SIG-M5 (cell line): ENCODE measurements around the gene ASNS.

Source experiments
- DNase-seq: peaks from one replicate; lab custom pipeline; 2025; lab: John Stamatoyannopoulos, UW

Gene ASNS

DNA sequence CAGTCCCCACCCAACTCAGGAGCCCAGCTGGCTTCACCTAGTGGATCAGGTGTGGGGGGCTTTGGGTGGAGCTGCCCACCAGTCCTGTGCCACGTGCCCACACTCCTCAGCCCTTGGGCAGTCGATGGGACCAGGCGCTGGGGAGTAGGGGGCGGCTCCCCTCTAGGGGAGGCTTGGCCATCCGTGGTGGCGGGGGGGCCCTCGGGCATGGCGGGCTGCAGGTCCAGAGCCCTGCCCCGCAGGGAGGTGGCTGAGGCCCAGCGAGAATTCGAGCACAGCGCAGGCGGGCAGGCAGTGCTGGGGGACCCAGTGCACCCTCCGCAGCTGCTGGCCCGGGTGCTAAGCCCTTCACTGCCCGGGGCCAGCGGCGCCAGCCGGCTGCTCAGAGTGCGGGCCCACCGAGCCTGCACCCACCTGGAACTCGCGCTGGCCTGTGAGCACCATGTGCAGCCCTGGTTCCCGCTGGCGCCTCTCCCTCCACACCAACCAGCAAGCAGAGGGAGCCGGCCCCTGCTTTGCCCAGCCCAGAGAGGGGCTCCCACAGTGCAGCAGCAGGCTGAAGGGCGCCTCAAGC lies 29.3 kb downstream of the ASNS start:
- no peak for DNase-seq

GRCh38 chr7:97842006-97842405 lies 30.2 kb downstream of the ASNS start:
- DNase-seq, result no peak

DNA sequence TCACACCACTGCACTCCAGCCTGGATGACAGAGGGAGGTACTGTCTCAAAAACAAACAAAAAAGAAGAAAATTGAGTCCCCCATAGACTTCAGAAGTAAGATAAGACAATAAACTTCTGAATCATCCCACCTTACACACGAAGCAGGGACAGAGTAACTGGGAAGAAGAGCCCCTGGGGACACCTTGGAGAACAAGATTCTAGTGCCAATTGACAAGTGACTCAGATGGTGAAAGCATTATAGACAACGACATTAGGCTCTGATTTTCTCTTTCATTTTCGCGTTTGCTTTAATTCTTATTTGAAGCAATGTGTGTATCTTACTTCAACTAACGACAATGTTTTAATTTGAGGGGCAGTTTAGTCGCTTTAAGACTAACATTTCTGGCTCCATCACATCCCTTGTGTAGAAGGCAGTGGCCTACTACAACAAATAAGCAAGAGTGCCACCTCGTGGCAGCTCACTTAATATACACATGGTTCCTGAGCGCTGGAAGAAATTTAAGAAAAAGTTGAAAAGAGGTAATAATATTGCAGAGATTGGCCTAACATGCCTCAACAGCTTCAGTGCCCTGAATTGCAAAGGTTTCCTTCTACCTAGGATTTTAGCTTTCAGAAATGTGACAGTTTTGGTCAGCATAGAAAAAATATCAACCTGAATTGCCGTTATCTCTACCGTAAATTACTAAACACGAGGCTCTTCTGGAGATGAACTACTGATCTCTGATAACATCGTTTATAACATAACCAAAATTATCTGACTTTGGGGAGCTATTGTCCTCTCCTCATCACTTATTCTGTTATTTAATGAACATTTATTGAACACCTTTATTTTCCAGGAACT lies 36.7 kb downstream of the ASNS start:
- DNase-seq, result no peak

DNA sequence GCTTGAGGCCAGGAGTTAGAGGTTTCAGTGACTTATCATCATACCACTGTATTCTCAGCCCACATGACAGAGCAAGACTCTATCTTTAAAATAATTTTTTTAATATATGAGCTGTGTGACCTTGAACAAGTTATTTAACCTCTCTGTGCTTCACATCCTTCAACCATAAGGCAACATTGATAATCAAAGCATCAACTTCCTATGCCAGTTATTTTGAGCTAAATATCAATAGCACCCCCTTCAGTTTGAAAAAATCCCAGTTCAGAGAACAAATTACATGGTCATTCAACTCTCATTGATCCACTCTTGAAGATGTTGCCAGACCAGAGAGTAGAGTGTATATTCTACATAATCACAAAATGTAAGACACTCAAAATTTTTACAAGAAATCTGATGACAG lies 53.0 kb downstream of the ASNS start:
- no peak for DNase-seq

- no peak for DNase-seq
These were observed 54.0 kb downstream of the ASNS start for GRCh38 chr7:97818066-97818663.
